ENCODE measurements around the gene RCOR1.

GRCh38 chr14:102770147-102771123, 178.0 kb downstream of the RCOR1 start:
- TF ChIP-seq CTCF (IDR thresholded peaks at IDR 0.05; ENCODE audit: poor library complexity) (no peak), EZH2phosphoT487 (IDR thresholded peaks at IDR 0.05; ENCODE audit: low read depth, severe bottlenecking, unreplicated experiment) (no peak), EZH2 (IDR thresholded peaks at IDR 0.05; ENCODE audit: borderline replicate concordance) (no peak)

Data from hepatocyte (in vitro differentiated cells).